OCI-LY7 (cell line): ENCODE measurements around the gene EBNA1BP2.

ENCODE experiments used
- CTCF ChIP-seq: fragments of 200-600 bp; sonication (generic); conservative IDR thresholded peaks from 2 replicates; pipeline ENCODE4 v1.5.1; 2014; ENCODE audit warnings: mild to moderate bottlenecking, antibody characterized with exemption, low read length, moderate library complexity, mixed read lengths
- EZH2phosphoT487 ChIP-seq: fragments of 200-600 bp; sonication (generic); IDR thresholded peaks from 2 replicates; pipeline ENCODE4 v1.6.1; 2018; ENCODE audit warnings: low read depth, borderline replicate concordance, mild to moderate bottlenecking, mixed run types, antibody characterized with exemption, low read length, moderate library complexity, mixed read lengths

GRCh38 chr1:43197343-43198127 is 25.4 kb upstream of the EBNA1BP2 start:
- TF ChIP-seq CTCF, result peak; percentile 39
- TF ChIP-seq EZH2phosphoT487, result no peak
